ENCODE data around the gene ZCCHC9.
A peak's percentile ranks its signal among the peaks of the same experiment; 100 is the strongest.
"Not testable (repeated sequence)": the region's sequence is repeated elsewhere in the genome, so short reads cannot be mapped to it uniquely, and the experiment has no call there.

The ZCCHC9 gene

DNA sequence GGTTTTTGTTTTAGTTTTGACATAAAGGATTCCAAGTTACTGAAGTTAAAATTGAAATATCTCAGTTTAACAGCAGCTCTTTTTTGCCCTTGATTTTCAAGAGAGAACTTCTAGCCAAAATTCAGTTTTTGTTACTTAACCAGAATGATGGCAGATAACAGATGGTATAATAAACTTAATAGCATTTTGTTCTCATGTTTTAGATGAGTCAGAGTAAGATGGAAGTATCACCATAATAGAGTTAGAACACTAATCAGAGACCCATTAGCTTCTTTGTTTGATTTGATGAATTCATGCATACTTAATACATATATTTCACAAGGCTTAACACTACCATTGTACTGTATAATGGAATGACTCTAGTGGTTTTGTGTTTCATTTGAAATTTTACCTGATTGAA lies 11.9 kb downstream of the ZCCHC9 start:
- Mint-ChIP-seq H3K36me3 (ENCODE audit: insufficient read depth) (peaks cover 21% of the 10 kb centered on the region), H3K4me3 (no peak overlapping the region), H3K4me1 (no peaks in the 10 kb centered on the region), H3K9me3 (no peaks in the 10 kb centered on the region), H3K27me3 (no peaks in the 10 kb centered on the region), H3K27ac (ENCODE audit: low read depth) (no peak overlapping the region)
- DNase-seq (ENCODE audit: low spot score in 2 of 2), result no peak
- no peak for ATAC-seq (replicated peaks; ENCODE audit: extremely low read depth, poor library complexity, severe bottlenecking)

- H3K36me3 Mint-ChIP-seq (ENCODE audit: insufficient read depth), result peaks cover 21% of the 10 kb centered on the region
- no peaks in the 10 kb centered on the region for H3K4me1 Mint-ChIP-seq
- no peak overlapping the region for H3K4me3 Mint-ChIP-seq
- H3K27me3 Mint-ChIP-seq, result no peaks in the 10 kb centered on the region
- no peaks in the 10 kb centered on the region for H3K9me3 Mint-ChIP-seq
- DNase-seq (ENCODE audit: low spot score in 2 of 2), result no peak
- H3K27ac Mint-ChIP-seq (ENCODE audit: low read depth), result no peak overlapping the region
- ATAC-seq (replicated peaks; ENCODE audit: extremely low read depth, poor library complexity, severe bottlenecking), result no peak
Measured at GRCh38 chr5:81313686-81314085, 12.3 kb downstream of the ZCCHC9 start.

GRCh38 chr5:81314581-81314980 lies 13.2 kb downstream of the ZCCHC9 start:
- Mint-ChIP-seq H3K27me3 (no peaks in the 10 kb centered on the region), H3K36me3 (ENCODE audit: insufficient read depth) (peaks cover 17% of the 10 kb centered on the region), H3K9me3 (no peaks in the 10 kb centered on the region), H3K27ac (ENCODE audit: low read depth) (no peak overlapping the region), H3K4me3 (no peak overlapping the region), H3K4me1 (no peaks in the 10 kb centered on the region)
- DNase-seq (ENCODE audit: low spot score in 2 of 2) (no peak), ATAC-seq (replicated peaks; ENCODE audit: extremely low read depth, poor library complexity, severe bottlenecking) (no peak)

GRCh38 chr5:81315336-81315735 lies 13.9 kb downstream of the ZCCHC9 start:
- H3K9me3 Mint-ChIP-seq, result no peaks in the 10 kb centered on the region
- DNase-seq (ENCODE audit: low spot score in 2 of 2) (no peak), ATAC-seq (replicated peaks; ENCODE audit: extremely low read depth, poor library complexity, severe bottlenecking) (no peak)
- H3K27me3 Mint-ChIP-seq, result no peaks in the 10 kb centered on the region
- H3K4me1 Mint-ChIP-seq, result no peaks in the 10 kb centered on the region
- no peak overlapping the region for H3K27ac Mint-ChIP-seq (ENCODE audit: low read depth)
- H3K4me3 Mint-ChIP-seq, result no peak overlapping the region
- peaks cover 16% of the 10 kb centered on the region for H3K36me3 Mint-ChIP-seq (ENCODE audit: insufficient read depth)

DNA sequence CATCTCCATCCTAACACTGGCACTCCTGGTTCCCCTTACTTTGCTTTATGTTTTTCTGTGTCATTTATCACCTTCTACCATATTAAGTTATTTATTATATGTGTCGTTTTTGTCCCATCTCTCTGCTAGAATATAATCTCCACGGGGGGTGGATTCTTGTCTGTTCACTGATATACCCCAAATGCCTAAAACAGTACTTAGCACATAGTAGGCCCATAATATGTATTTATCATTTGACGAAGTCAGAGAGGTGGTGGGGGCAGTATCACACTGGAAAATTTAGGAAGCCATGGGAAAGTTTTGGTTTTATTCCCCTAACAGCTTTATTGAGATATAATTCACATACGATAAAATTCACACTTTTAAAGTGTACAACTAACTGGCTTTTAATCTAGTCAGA lies 14.4 kb downstream of the ZCCHC9 start:
- no peak for ATAC-seq (replicated peaks; ENCODE audit: extremely low read depth, poor library complexity, severe bottlenecking)
- no peaks in the 10 kb centered on the region for H3K9me3 Mint-ChIP-seq
- no peaks in the 10 kb centered on the region for H3K4me1 Mint-ChIP-seq
- peaks cover 16% of the 10 kb centered on the region for H3K36me3 Mint-ChIP-seq (ENCODE audit: insufficient read depth)
- no peaks in the 10 kb centered on the region for H3K27me3 Mint-ChIP-seq
- H3K4me3 Mint-ChIP-seq, result no peak overlapping the region
- no peak overlapping the region for H3K27ac Mint-ChIP-seq (ENCODE audit: low read depth)
- no peak for DNase-seq (ENCODE audit: low spot score in 2 of 2)

GRCh38 chr5:81316571-81316970 lies 15.2 kb downstream of the ZCCHC9 start:
- peaks cover 15% of the 10 kb centered on the region for H3K36me3 Mint-ChIP-seq (ENCODE audit: insufficient read depth)
- H3K27ac Mint-ChIP-seq (ENCODE audit: low read depth), result no peak overlapping the region
- no peak for DNase-seq (ENCODE audit: low spot score in 2 of 2)
- H3K4me1 Mint-ChIP-seq, result no peaks in the 10 kb centered on the region
- H3K4me3 Mint-ChIP-seq, result no peak overlapping the region
- no peaks in the 10 kb centered on the region for H3K9me3 Mint-ChIP-seq
- no peaks in the 10 kb centered on the region for H3K27me3 Mint-ChIP-seq
- no peak for ATAC-seq (replicated peaks; ENCODE audit: extremely low read depth, poor library complexity, severe bottlenecking)

GRCh38 chr5:81317536-81317935 lies 16.1 kb downstream of the ZCCHC9 start:
- DNase-seq (ENCODE audit: low spot score in 2 of 2) (no peak), ATAC-seq (replicated peaks; ENCODE audit: extremely low read depth, poor library complexity, severe bottlenecking) (no peak)
- Mint-ChIP-seq H3K27ac (ENCODE audit: low read depth) (no peak overlapping the region), H3K9me3 (no peaks in the 10 kb centered on the region), H3K4me1 (no peaks in the 10 kb centered on the region), H3K4me3 (no peak overlapping the region), H3K27me3 (no peaks in the 10 kb centered on the region), H3K36me3 (ENCODE audit: insufficient read depth) (peaks cover 8% of the 10 kb centered on the region)

DNA sequence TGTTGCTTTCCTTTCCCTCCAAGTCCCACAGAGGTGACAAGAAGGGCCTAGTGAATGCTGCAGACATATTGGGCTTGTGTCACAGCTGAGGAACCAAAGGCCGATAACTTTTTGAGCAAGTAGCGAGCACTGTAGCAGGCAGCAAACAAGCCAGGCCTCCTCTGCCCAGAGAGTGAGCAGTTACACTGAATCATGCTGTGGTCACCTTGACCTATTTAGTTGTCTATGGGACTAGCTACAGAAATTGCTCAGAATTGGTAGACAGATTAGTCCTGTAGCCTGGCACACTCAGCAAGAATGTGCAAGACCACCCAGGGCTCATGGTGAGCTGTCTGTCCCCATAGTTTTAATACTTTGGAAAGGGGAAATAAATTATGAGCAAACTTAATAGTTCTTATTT lies 25.2 kb downstream of the ZCCHC9 start:
- Mint-ChIP-seq H3K27me3 (peaks cover 15% of the 10 kb centered on the region), H3K4me3 (no peak overlapping the region), H3K36me3 (ENCODE audit: insufficient read depth) (no peaks in the 10 kb centered on the region), H3K9me3 (no peaks in the 10 kb centered on the region), H3K27ac (ENCODE audit: low read depth) (no peak overlapping the region), H3K4me1 (no peaks in the 10 kb centered on the region)
- ATAC-seq (replicated peaks; ENCODE audit: extremely low read depth, poor library complexity, severe bottlenecking) (no peak), DNase-seq (ENCODE audit: low spot score in 2 of 2) (no peak)

- ATAC-seq (replicated peaks; ENCODE audit: extremely low read depth, poor library complexity, severe bottlenecking) (no peak), DNase-seq (ENCODE audit: low spot score in 2 of 2) (no peak)
- H3K4me3 Mint-ChIP-seq, result peak overlapping the region; percentile 36
- H3K9me3 Mint-ChIP-seq, result no peaks in the 10 kb centered on the region
- H3K36me3 Mint-ChIP-seq (ENCODE audit: insufficient read depth), result no peaks in the 10 kb centered on the region
- H3K4me1 Mint-ChIP-seq, result peaks cover 4% of the 10 kb centered on the region
- peaks cover 10% of the 10 kb centered on the region for H3K27me3 Mint-ChIP-seq
- H3K27ac Mint-ChIP-seq (ENCODE audit: low read depth), result no peak overlapping the region
Measured at GRCh38 chr5:81334304-81335061, 33.1 kb downstream of the ZCCHC9 start.

DNA sequence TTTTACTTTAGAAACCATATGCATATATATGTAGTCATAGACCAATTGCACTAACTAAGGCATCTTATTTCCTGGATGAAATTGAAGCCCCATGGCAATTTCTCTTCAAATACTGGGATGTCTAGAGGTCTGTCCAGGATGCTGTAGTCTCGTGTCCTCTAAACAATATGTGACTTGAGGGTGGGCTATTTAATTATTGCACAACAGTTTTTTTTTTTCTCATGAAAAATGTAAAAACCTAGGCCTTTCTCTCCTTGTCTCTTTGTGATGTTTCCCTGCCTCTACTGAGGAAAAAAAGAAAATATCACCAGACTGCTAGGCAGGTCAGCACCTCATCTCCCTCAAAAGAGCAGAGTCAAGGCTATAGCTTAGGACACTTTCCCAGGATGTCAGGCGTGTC lies 34.6 kb downstream of the ZCCHC9 start:
- no peaks in the 10 kb centered on the region for H3K9me3 Mint-ChIP-seq
- no peak overlapping the region for H3K27ac Mint-ChIP-seq (ENCODE audit: low read depth)
- H3K4me1 Mint-ChIP-seq, result peaks cover 4% of the 10 kb centered on the region
- no peaks in the 10 kb centered on the region for H3K36me3 Mint-ChIP-seq (ENCODE audit: insufficient read depth)
- DNase-seq (ENCODE audit: low spot score in 2 of 2) (no peak), ATAC-seq (replicated peaks; ENCODE audit: extremely low read depth, poor library complexity, severe bottlenecking) (no peak)
- H3K27me3 Mint-ChIP-seq, result peaks cover 10% of the 10 kb centered on the region
- H3K4me3 Mint-ChIP-seq, result no peak overlapping the region

GRCh38 chr5:81336556-81336955 lies 35.2 kb downstream of the ZCCHC9 start:
- no peak overlapping the region for H3K27ac Mint-ChIP-seq (ENCODE audit: low read depth)
- no peaks in the 10 kb centered on the region for H3K9me3 Mint-ChIP-seq
- no peak overlapping the region for H3K4me3 Mint-ChIP-seq
- DNase-seq (ENCODE audit: low spot score in 2 of 2) (no peak), ATAC-seq (replicated peaks; ENCODE audit: extremely low read depth, poor library complexity, severe bottlenecking) (no peak)
- peaks cover 10% of the 10 kb centered on the region for H3K27me3 Mint-ChIP-seq
- H3K4me1 Mint-ChIP-seq, result peaks cover 4% of the 10 kb centered on the region
- H3K36me3 Mint-ChIP-seq (ENCODE audit: insufficient read depth), result no peaks in the 10 kb centered on the region

DNA sequence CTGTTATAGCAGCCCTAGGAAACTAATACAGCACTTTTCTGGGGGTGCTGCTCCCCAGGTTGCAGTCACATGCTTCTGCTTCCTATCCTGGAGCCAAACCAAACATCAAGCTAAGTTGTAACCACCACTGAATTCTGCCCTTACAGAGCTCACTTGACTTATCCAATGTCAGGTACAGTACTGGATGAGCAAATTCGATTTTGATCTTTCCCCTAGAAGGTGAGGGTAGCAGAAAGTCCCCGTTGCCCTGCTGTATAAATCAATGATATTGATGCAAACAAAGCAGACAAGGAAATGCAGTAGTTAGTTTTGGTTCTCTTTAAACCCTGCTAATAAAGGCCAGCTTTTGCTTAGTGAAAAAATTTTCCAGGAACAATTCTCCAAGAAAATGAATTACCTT lies 36.4 kb downstream of the ZCCHC9 start:
- no peaks in the 10 kb centered on the region for H3K9me3 Mint-ChIP-seq
- H3K4me1 Mint-ChIP-seq, result peaks cover 4% of the 10 kb centered on the region
- ATAC-seq (replicated peaks; ENCODE audit: extremely low read depth, poor library complexity, severe bottlenecking) (no peak), DNase-seq (ENCODE audit: low spot score in 2 of 2) (no peak)
- no peaks in the 10 kb centered on the region for H3K36me3 Mint-ChIP-seq (ENCODE audit: insufficient read depth)
- no peak overlapping the region for H3K27ac Mint-ChIP-seq (ENCODE audit: low read depth)
- H3K27me3 Mint-ChIP-seq, result peaks cover 10% of the 10 kb centered on the region
- no peak overlapping the region for H3K4me3 Mint-ChIP-seq

DNA sequence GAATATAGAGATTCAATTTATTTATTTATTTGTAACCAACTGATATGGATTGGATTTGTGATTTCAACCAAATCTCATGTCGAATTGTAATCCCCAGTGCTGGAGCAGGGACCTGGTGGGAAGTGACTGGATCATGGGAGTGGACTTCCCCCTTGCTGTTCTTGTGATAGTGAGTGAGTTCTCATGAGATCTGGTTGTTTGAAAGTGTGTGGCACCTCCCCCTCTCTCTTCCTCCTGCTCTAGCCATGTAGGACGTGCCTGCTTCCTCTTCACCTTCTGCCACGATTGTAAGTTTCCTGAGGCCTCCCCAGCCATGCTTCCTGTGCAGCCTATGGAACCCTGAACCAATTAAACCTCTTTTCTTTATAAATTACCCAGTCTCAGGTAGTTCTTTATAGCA lies 36.8 kb downstream of the ZCCHC9 start:
- ATAC-seq (replicated peaks; ENCODE audit: extremely low read depth, poor library complexity, severe bottlenecking); H3K27ac Mint-ChIP-seq (ENCODE audit: low read depth); H3K9me3 Mint-ChIP-seq; H3K27me3 Mint-ChIP-seq; H3K36me3 Mint-ChIP-seq (ENCODE audit: insufficient read depth); H3K4me1 Mint-ChIP-seq; DNase-seq (ENCODE audit: low spot score in 2 of 2); H3K4me3 Mint-ChIP-seq: not testable (repeated sequence)

All from central memory CD8-positive, alpha-beta T cell (primary cell).